GM19467 (cell line): ENCODE results near the gene L3MBTL4.

Experiments
- ATAC-seq: cut with Tn5 transposase; IDR thresholded peaks from one replicate; pipeline ENCODE4 v1.9.1; 2021; ENCODE audit warnings: mild to moderate bottlenecking, moderate library complexity; ENCODE audit not compliant: unreplicated experiment

The L3MBTL4 gene

DNA sequence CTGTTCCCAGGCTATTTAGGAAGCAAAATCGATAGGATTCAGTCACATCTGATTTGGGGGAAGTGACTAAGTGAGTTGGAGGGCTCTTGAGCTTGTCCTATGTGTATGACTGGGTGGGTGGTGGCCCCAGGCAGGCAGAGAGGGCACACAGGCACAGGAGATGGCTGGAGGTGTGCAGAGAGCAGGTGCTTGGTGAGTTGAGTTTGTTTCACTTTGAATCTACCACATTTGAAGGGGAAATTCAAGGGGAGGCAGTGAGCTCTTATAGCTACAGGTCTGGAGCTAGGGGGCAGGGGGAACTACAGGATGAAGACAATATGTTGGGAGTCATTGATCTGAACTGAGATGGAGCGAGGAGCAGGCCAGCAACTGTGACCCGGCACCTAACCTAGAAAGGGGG, 476.9 kb downstream of the L3MBTL4 start:
- ATAC-seq: no peak

- ATAC-seq: no peak
Observed at GRCh38 chr18:5937121-5937520, 477.6 kb downstream of the L3MBTL4 start.

DNA sequence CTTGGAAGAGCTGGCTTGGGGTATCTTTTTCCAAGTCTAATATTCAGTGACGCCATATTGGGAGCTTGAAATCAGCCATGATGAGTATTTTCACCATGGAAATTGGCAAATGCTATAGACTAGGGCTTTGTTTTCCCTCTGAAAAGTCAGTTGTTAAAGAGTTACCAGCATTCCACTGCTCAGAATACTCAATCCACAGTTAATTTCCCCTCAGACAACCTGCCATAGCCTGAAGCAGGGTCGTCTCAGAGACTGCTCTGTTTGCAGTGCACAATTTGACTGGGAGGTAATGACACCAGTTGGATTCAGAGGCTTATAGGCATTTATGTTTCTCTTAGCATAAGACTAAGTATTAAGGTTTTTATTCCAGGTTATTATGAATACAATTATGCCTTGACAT, 483.9 kb downstream of the L3MBTL4 start:
- no peak for ATAC-seq

- ATAC-seq: no peak
Observed at GRCh38 chr18:5918205-5918858, 496.4 kb downstream of the L3MBTL4 start.

GRCh38 chr18:5914951-5915350, 499.8 kb downstream of the L3MBTL4 start:
- ATAC-seq: no peak

GRCh38 chr18:5914016-5914415, 500.7 kb downstream of the L3MBTL4 start:
- ATAC-seq: no peak

- no peak for ATAC-seq
Observed at GRCh38 chr18:5912566-5912965, 502.1 kb downstream of the L3MBTL4 start.

GRCh38 chr18:5909125-5909524, 505.6 kb downstream of the L3MBTL4 start:
- ATAC-seq: no peak
